DOHH2 (cell line): Measurements from ENCODE around the gene DOK3.

ENCODE experiments used
- CTCF ChIP-seq: fragments of 200-600 bp; sonication (generic); IDR thresholded peaks from one replicate; pipeline ENCODE4 v1.5.1; 2014; ENCODE audit warnings: antibody characterized with exemption, mild to moderate bottlenecking, low read depth, low read length; ENCODE audit not compliant: poor library complexity, severe bottlenecking
- EZH2phosphoT487 ChIP-seq: fragments of 200-600 bp; sonication (generic); IDR thresholded peaks from 2 replicates; pipeline ENCODE4 v1.6.1; 2017; ENCODE audit warnings: borderline replicate concordance, mild to moderate bottlenecking, antibody characterized with exemption, low read length, moderate library complexity, mixed read lengths

GRCh38 chr5:177531209-177531940 lies 21.7 kb upstream of the DOK3 start:
- TF ChIP-seq CTCF (no peak), EZH2phosphoT487 (no peak)
